Measurements from ENCODE around the gene PRKD3.

DNA sequence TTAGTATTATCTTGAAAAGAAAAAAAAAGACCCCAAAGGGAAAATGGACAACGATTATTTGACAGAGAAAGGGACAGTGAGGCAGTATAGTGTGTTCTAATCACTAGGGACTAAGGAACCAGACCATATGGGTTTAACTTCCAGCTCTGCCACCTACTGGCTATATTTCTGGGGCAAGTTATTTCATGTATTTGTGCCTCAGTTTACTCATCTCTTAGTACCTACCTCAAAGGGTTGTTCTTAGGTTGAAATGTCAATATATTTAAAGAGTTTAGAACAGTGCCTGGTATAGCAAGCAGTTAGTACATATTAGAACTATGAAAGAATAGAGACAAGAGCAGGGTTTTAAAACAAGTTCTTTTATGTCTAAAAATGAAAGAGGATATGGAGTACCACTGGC, 42.7 kb downstream of the PRKD3 start:
- TF ChIP-seq, protein P1, sequence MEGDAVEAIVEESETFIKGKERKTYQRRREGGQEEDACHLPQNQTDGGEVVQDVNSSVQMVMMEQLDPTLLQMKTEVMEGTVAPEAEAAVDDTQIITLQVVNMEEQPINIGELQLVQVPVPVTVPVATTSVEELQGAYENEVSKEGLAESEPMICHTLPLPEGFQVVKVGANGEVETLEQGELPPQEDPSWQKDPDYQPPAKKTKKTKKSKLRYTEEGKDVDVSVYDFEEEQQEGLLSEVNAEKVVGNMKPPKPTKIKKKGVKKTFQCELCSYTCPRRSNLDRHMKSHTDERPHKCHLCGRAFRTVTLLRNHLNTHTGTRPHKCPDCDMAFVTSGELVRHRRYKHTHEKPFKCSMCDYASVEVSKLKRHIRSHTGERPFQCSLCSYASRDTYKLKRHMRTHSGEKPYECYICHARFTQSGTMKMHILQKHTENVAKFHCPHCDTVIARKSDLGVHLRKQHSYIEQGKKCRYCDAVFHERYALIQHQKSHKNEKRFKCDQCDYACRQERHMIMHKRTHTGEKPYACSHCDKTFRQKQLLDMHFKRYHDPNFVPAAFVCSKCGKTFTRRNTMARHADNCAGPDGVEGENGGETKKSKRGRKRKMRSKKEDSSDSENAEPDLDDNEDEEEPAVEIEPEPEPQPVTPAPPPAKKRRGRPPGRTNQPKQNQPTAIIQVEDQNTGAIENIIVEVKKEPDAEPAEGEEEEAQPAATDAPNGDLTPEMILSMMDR (IDR thresholded peaks at IDR 0.05) = no peak
- TF ChIP-seq POLR2AphosphoS5 (IDR thresholded peaks at IDR 0.05; ENCODE audit: insufficient read depth in 1 of 2, low read depth in 1 of 2) (no peak), POLR2A (IDR thresholded peaks at IDR 0.05) (no peak)

All from vagina (tissue), 2 donors.